Pancreas (tissue), 10 donors: ENCODE results near the gene B3GNT7. TPM values are rescaled to one million over a fixed set of nuclear protein-coding genes. Genes with fewer than 3 reads are reported as not detected.

Experiments used
- ATAC-seq, 4 donors: fragments of 200-7000 bp; cut with Tn5 transposase; one replicate each; pipeline versions ENCODE4 v1.8.0 to v1.9.1; 2020; ENCODE audit warnings: mild to moderate bottlenecking in 4 of 4, moderate library complexity in 4 of 4
- DNase-seq, 6 donors: peaks; one replicate each; pipeline ENCODE4 v3.0.0-alpha.2; 2020
- FAIRE-seq: peaks from 2 replicates; lab custom pipeline; 2012; peaks lifted over from hg19 to GRCh38; lab: Jason Lieb, UNC
- H3K27ac ChIP-seq, 4 donors: fragments of 200-600 bp; sonication (generic); 1 replicate in 3 of 4; 2 replicates in 1 of 4; pipeline versions ENCODE4 v1.5.0 to v1.8.0; 2020
- H3K27me3 ChIP-seq, 4 donors: fragments of 200-600 bp; one replicate each; pipeline ENCODE4 v1.8.0; 2021
- H3K36me3 ChIP-seq, 3 donors: fragments of 200-600 bp; sonication (generic) in 1 of 3; one replicate each; pipeline versions ENCODE4 v1.5.0 to v1.8.0; 2020 to 2021
- H3K4me1 ChIP-seq, 3 donors: fragments of 200-600 bp; one replicate each; pipeline ENCODE4 v1.8.0; 2021
- H3K4me3 ChIP-seq, 4 donors: fragments of 200-600 bp; sonication (generic) in 2 of 4; one replicate each; pipeline versions ENCODE4 v1.5.0 to v1.8.0; 2020 to 2021
- H3K9me3 ChIP-seq, 4 donors: fragments of 200-600 bp; one replicate each; pipeline ENCODE4 v1.8.0; 2021
- WGBS, 2 donors: extraction: QIAGEN DNeasy Blood & Tissue Kit; methylation state at CpG; one replicate each; pipeline ENCODE4 v1.1.7; 2013; 5-methylcytosine and 5-hydroxymethylcytosine counted together
- intact Hi-C, 3 donors: fragments of 100-400 bp; cut with DNase I; formaldehyde crosslinking; loops; one replicate each; pipeline versions ENCODE4 v1.11.1 to v1.14.2; 2022
- polyA plus RNA-seq, 2 donors: library from polyadenylated mRNA; stranded (reverse); fragments of 200-250 nt; gene quantifications; one replicate each; pipeline ENCODE4 v1.2.3, GENCODE V29; 2013
- total RNA-seq, 6 donors: library from RNA; stranded (reverse); fragmentation: NEBNext Ultra II Directional in 4 of 6; extraction: Animal tissue kit (Norgen Biotek cat#: 25700) in 4 of 6; gene quantifications; one replicate each; pipeline versions ENCODE4 v1.2.1 to v1.2.4, GENCODE V29; 2021 to 2023
- TF ChIP-seq, protein P1 (sequence below), 4 donors: fragments of 200-600 bp; sonication (generic) in 3 of 4; IDR thresholded peaks; one replicate each; pipeline versions ENCODE4 v1.5.0 to v1.8.0; 2021; ENCODE audit warnings: antibody characterized with exemption in 4 of 4
- donor health status: healthy with polysubstance abuse.
- donor health status: DM: no; HTN: no; CAD: no; lungs with moderate emphysema.
- donor health status: DM: no; HTN: no; CAD: no.
- donor health status: control.
- donor health status: control.
- donor health status: Bipolar disorder and iron deficiency.
- donor health status: DM: yes; HTN: yes; CAD: no.
- donor health status: DM: no; HTN: no; CAD: no.
- donor health status: DM: no; HTN: no; CAD: no.
- donor health status: DM: yes; HTN: yes; CAD: no.

B3GNT7 gene
- total and polyA plus RNA-seq, 8 donors = 5.6 to 34.5 (median 12.1) TPM

DNA sequence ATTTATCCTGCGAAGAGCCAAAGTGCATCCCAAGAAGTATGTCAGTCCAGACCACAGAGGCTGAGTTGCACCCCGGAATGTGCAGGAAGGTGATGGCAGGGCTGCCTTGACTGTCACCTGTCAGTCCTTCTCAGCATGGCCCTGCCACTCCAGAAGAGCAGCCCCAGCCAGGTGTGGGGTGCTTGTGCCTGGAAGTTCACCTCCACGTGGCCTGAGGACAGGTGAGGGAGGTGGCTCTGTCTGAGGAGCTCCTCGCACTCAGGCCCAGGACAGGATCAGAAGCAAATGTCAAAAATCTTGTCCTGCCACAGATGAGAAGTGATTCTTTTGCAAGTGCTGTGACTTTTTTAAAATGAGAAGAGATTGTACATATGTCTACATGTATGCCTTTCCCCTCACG lies 31.4 kb upstream of the B3GNT7 start:
- TF ChIP-seq, protein P1, sequence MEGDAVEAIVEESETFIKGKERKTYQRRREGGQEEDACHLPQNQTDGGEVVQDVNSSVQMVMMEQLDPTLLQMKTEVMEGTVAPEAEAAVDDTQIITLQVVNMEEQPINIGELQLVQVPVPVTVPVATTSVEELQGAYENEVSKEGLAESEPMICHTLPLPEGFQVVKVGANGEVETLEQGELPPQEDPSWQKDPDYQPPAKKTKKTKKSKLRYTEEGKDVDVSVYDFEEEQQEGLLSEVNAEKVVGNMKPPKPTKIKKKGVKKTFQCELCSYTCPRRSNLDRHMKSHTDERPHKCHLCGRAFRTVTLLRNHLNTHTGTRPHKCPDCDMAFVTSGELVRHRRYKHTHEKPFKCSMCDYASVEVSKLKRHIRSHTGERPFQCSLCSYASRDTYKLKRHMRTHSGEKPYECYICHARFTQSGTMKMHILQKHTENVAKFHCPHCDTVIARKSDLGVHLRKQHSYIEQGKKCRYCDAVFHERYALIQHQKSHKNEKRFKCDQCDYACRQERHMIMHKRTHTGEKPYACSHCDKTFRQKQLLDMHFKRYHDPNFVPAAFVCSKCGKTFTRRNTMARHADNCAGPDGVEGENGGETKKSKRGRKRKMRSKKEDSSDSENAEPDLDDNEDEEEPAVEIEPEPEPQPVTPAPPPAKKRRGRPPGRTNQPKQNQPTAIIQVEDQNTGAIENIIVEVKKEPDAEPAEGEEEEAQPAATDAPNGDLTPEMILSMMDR (IDR thresholded peaks at IDR 0.05) = no peak
- Histone ChIP-seq H3K4me1 (no peaks in the 10 kb centered on the region), H3K27me3 (no peaks in the 10 kb centered on the region), H3K27ac (no peak overlapping the region), H3K36me3 (no peaks in the 10 kb centered on the region), H3K9me3 (no peaks in the 10 kb centered on the region), H3K4me3 (no peak overlapping the region)
- peak in 1 of 6 donors; percentile 30 for DNase-seq
- no peak for ATAC-seq
- FAIRE-seq = no peak
- 86 to 91% methylated on average over 5 of the region's 5 CpGs for WGBS, 2 donors
- intact Hi-C loops = no loop called here

DNA sequence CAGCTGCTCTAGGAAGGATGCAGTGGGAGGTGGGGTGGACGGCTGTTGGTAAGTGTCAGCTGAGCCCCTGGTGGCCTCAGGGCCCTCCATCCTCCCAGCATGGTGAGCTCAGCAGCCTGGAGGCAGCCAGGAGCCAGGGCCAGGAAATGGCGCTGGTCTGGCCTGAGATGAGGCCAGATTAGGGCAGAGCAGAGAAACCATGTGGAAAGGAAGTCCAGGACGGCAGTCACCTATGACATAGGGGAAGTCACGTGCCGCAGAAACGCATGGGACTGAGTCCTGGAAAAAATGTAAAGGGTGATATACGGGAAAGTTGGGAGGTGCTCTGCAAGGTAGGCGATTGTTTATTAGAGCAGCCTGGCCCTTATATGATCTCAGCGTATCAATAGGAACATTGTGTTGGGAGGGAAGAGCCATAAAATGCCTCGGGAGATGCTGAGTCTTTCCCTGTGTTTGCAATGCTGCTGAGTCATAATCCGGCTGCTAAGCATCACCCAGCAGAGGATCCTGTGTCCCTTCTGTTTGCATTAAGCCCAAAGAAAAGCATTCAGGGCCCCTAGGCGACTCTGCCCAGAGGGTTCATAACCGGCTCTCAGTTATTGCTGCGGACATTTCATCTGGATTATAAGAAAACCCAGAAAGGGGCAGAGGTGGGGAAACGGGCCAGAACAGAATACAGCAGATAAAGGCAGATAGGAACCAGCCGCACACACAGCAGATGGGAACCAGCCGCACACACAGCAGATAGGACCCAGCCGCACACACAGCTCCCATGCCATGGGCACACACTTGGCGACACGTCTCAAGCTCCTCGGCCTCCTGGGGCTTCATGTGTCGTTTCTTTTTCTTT lies 30.3 kb upstream of the B3GNT7 start:
- H3K27me3 ChIP-seq = no peaks in the 10 kb centered on the region
- DNase-seq (peak in 1 of 6 donors; percentile 30), FAIRE-seq (no peak), ATAC-seq (peak in 3 of 4 donors; percentile 17 to 24 (median 18))
- H3K27ac ChIP-seq = no peak overlapping the region
- intact Hi-C loops = no loop called here
- H3K36me3 ChIP-seq = no peaks in the 10 kb centered on the region
- H3K9me3 ChIP-seq = no peaks in the 10 kb centered on the region
- no peak overlapping the region for H3K4me3 ChIP-seq
- TF ChIP-seq, protein P1 (IDR thresholded peaks at IDR 0.05) = no peak
- 85% methylated on average over 22 of the region's 22 CpGs for WGBS, 2 donors
- no peaks in the 10 kb centered on the region for H3K4me1 ChIP-seq

DNA sequence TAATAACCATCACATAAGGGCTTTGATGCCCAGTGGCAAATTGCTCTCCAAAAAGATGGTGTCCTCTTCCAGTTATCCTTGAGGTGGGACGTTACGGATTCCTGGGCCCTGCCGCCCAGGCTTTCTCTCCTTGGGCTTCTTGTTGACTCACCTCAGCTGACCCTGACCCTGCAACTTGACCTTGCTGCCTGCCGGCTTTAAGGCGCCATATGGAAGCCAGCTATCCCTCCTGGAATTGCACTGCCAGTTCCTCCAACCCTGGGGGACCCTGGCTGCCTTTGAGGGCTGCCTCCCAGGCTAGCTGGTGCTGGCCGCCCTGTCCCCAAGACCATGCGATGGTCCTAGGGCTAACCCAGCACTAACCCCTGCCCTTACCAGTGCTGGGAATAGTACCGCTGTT lies 28.3 kb upstream of the B3GNT7 start:
- Histone ChIP-seq H3K9me3 (no peaks in the 10 kb centered on the region), H3K4me1 (no peaks in the 10 kb centered on the region), H3K36me3 (no peaks in the 10 kb centered on the region), H3K27me3 (no peaks in the 10 kb centered on the region), H3K4me3 (no peak overlapping the region), H3K27ac (no peak overlapping the region)
- FAIRE-seq (no peak), DNase-seq (no peak), ATAC-seq (no peak)
- TF ChIP-seq, protein P1 (IDR thresholded peaks at IDR 0.05) = no peak
- WGBS, 2 donors = 91 to 93% methylated on average over 8 of the region's 8 CpGs
- intact Hi-C loops = no loop called here

DNA sequence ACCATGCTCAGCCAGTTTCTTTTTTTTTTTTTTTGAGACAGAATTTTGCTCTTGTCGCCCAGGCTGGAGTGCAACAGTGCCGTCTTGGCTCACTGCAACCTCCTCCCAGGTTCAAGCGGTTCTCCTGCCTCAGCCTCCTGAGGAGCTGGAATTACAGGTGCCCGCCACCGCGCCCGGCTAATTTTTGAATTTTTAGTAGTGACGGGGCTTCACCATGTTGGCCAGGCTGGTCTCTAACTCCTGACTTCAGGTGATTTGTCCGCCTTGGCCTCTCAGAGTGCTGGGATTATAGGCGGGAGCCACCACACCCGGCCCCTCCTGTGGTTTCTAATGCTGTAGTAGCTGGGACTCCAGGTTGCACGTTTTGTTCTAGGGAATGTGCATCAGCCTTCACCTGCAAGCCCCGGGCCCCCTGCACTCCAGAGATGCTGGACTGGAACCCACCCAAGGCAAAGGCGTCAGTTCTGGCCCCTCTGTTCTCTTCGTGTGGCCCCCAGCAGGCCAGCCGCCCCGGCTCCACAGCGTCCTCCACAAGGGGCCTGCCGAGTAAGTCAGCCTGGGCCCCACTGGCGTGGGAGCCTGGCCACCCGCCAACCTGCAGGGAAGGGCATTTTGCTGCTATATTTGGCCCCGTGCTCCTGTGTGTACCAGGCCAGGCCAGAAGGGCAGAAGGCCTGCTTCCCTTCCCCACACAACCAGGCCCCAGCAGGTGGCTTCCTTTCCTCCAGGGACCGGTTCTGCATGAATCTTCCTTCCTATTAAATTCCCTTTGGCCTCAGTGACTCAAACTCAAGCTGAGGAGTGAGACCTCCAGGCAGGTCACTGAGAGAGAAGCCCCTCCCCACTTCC lies 25.7 kb upstream of the B3GNT7 start:
- Histone ChIP-seq H3K36me3 (no peaks in the 10 kb centered on the region), H3K4me3 (no peak overlapping the region), H3K4me1 (no peaks in the 10 kb centered on the region), H3K27ac (no peak overlapping the region), H3K27me3 (no peaks in the 10 kb centered on the region), H3K9me3 (no peaks in the 10 kb centered on the region)
- 84 to 85% methylated on average over 23 of the region's 23 CpGs for WGBS, 2 donors
- intact Hi-C loops = no loop called here
- DNase-seq = no peak
- TF ChIP-seq, protein P1 (IDR thresholded peaks at IDR 0.05) = no peak
- ATAC-seq = no peak
- no peak for FAIRE-seq
